Stimulated activated CD4-positive, alpha-beta T cell treated with anti-CD3 and anti-CD28 coated beads, Interleukin-1b, Interleukin-23, amount 100 ng/mL, for 48 hours (primary cell): ENCODE measurements around the gene RGS13.

Experiments
- DNase-seq: peaks from one replicate; pipeline ENCODE4 v3.0.0-alpha.2; 2020

The RGS13 gene

DNA sequence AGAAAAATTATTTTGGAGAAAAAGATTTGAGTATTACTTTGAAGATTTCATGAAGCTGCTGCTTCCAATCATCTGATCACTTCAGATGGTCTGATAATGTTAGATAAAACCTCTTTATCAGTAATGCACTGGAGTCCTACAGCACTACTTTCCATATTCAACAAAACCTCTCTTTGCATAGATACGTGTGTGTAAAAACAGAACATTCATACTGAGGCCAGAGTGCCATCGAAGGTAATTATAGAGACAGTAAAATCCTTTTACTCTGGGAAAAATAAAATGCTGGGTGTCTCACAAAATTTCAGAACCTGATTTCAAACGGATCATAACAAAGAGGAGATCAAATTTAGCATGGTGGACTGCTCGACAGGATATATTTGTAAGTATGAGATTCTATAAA, at the start of gene RGS13:
Gene RGS13, plus strand, starts transcription at position 209 of the 400 bp plus-strand sequence. CDS start 8,188 bp downstream, outside the sequence.
- no peak for DNase-seq

GRCh38 chr1:192587386-192588266, 48.3 kb upstream of the RGS13 start:
- no peak for DNase-seq

DNA sequence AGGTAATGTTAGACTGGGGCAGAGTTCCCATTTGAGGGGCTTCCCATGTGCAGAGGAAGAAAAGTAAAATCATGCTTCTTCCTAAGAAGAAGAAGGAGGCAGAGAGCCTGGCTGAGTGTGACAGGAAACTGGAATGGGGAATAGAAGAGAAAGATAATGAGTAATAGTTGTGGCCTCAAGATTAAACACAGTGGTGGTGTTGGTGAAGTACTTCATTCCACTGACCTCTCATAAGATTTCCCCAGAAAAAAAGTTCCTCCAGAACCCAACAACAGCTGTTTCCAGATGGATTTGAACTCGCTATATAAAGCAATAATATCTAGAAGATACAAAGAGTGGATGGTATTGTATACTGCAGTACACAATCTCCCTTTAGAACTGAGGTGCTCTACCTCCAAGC, 47.4 kb upstream of the RGS13 start:
- DNase-seq, result no peak

DNA sequence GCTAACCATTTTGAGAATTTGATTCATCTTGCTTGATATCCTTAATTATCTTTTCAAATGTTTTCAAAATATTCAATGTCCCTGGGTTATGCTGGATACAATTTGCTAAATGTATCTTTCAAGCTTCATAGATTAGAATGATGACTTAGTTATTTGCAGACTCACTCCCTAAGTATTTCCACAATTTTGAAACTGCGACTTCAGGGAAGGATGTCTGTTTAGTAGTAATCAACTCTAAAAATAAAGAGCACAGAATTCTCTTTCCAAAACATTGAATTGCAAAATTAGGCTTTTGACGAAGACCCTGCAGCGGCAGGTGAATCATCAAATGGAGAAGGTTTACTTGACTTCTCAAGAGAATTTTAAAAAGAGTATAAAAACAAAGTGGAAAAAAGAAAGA, 46.1 kb upstream of the RGS13 start:
- DNase-seq, result no peak

- no peak for DNase-seq
Observed at GRCh38 chr1:192592517-192592916, 43.4 kb upstream of the RGS13 start.

DNA sequence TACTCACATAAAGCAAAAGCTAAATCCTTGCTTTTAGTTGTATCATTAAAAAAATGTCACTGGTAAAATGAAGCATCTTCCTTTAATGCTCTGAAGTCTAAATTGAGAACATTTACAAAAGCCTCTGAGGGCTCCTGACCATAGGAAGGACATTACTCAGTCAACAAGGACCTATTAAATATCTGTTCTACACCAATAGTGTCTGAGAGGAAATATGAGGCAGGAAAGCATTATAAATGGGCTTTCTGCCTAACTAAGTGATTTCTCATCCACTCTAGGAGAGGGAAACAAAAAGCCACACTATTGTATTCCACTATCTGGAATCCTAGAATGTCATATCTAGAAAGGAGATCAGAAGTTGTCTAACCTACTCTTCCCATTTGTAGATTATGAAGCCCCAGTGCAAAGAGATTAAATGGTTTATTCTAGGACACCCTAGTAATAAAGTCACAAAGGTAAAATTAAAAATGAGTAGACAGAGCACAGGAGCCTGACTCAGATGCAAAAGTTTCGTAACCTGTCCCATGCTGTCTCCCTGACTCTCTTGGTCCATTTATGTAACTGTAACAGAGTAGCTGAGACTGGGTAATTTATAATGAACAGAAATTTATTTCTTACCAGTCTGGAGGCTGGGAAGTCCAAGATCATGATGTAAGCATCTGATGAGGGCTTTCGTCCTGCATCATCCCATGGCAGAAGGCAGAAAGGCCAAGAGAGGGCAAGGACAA, 42.8 kb upstream of the RGS13 start:
- DNase-seq, result no peak

GRCh38 chr1:192595299-192595698, 40.6 kb upstream of the RGS13 start:
- DNase-seq, result no peak

- no peak for DNase-seq
Observed at GRCh38 chr1:192598589-192598988, 37.4 kb upstream of the RGS13 start.

DNA sequence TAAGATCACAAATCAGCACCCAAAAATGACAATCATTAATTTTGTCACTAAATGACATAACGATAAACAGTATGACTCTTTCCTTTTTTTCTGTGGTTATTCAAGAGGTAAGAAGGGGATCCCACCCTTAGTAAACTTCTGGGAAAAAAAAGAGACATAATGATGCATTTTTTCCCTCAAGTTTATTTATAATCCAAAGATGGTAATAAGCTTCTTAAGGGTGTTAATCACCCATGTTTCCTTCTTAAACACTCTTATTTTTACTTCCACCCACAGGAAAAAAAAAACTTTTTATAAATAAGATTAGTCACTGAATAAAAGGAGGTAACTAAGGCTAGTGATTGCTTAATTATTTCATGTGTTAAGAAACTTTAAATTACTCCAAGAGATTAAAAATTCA, 35.7 kb upstream of the RGS13 start:
- no peak for DNase-seq

GRCh38 chr1:192601143-192601542, 34.8 kb upstream of the RGS13 start:
- DNase-seq, result no peak

DNA sequence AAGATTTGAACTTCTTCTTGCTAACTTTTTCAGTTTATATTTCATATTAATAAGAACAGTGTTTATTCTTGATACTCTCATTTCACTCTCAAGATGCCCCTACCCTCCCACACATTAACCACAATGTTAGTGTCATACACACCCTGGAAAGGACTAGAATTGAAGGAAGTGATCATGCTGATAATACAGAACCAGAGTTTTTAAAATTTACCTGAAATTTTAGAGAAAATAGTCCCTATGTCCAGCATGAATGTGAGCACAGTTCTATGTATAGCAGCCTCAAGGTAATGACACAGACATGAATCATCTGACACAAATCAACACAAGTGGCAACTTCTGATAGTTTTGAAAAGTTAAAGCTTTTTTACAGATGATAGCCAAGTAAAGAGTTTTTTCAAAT, 34.4 kb upstream of the RGS13 start:
- DNase-seq, result no peak

DNA sequence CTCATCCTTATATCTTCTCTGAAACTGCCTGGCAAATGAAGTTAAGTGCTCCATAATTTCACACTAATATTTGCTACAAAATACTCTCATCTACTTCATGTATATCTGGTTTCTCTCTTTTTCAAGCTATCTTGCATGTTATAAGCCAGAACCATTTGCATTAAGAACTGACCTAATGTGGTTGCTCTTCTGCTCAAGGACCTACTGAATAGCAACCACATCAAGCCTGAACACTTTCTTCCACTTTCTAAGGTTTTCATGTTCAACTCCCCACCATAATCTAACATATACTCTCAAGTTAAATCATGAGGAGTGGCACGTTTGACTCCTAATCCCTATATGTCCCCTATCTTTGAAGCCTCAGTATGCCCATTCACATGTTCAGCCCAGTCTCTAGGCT, 33.2 kb upstream of the RGS13 start:
- no peak for DNase-seq

DNA sequence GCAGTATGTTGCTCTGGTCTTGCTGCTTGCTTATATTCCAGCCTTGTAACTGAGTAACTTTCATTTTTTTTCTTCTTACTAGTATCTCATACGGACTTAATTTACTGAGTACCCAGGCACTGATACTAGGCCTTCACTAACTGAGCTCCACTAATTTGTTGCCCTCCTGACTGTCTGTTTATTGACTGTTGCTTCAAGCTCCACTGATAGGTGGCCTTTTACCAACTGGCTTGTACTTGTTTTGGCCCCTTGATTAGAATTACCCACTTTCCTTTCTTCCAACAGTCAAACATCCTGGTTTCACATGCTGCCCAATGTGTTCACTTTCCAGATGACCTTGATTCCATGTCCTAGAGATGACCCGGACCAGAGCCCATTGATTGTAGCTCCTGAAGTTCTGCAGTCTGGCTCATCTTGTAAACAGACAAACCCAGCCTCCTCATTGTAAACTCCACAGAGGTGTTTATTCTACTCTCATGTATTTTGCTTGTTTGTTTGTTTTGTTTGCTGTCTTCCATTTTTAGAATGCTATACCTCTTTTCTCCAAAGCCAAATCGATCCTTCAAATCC, 32.6 kb upstream of the RGS13 start:
- DNase-seq, result no peak

DNA sequence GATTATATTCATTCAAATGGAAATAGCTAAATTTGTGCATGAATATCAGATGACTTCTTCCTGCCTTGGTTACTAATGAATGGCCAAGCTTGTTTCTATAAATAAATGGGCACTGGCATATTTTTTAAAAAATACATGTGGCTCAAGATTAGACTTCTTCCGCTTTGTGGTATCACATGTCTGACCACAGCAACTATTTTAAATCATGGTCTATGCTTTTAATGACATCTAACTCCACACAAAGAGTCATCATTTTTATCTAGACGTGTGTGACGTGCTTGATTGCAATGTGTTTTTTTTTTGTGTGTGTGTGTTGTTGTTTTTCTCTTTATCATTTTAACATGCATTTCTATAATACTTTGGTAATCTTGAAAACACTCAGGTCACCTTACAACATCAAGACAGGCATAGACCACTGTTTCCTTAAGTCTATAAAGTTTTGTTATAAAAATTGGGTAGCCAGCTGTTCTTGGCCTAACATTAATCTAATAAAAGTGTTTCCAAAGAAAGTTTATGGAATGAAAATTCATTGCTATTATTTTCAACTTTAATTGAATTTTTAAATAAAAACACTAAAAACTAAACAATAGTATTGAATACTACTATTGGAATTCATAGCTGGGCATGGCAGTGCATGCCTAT, 30.8 kb upstream of the RGS13 start:
- no peak for DNase-seq

GRCh38 chr1:192608671-192609070, 27.3 kb upstream of the RGS13 start:
- no peak for DNase-seq

- DNase-seq, result peak; percentile 57
Observed at GRCh38 chr1:192609110-192610079, 26.6 kb upstream of the RGS13 start.

DNA sequence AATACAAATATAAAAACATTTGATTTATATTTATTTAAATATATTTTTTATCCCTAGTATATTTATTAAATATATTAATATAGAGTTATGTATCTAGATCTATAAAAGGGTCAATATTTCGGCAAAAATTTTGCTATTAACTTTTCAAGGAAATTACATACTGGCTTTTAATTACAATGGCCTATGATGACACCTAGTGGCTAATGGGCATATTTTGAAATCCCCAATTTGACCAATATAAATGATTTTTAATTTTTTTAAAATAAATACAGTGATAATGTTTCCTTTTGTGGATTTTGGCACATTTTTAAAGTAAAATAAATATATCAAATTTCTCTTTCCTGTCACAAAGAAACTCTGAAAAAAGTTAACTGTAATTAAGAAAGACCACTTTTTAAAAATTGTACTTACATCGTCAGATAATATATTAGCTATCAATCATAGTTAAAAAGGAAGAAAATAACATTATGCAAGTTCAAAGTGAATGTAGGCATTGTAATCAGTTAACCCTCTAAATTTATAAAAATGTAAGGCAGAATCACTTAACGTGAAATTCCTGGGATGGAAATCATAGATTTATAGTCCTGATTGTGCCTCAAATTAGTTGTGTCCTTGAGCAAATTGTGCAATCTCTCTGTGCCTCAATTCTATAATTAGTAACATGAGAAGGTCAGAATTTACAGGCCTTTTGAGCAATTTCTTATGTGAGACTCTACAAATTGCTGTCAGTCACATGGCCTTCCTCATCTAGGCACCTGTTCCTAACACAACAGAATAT, 25.6 kb upstream of the RGS13 start:
- no peak for DNase-seq

- DNase-seq, result no peak
Observed at GRCh38 chr1:192615055-192615454, 20.9 kb upstream of the RGS13 start.

GRCh38 chr1:192620071-192620635, 15.8 kb upstream of the RGS13 start:
- DNase-seq, result no peak

- DNase-seq, result no peak
Observed at GRCh38 chr1:192626366-192627179, 9.4 kb upstream of the RGS13 start.
